Adrenal gland (tissue), 5 donors: Measurements from ENCODE around the gene PATJ.

ENCODE experiments used
- CTCF ChIP-seq, 6 experiments: fragments of 450-650 bp in 4 of 6; fragments of 200-600 bp in 2 of 6; sonication (generic) in 1 of 6; IDR thresholded peaks; 1 replicate in 5 of 6; 2 replicates in 1 of 6; pipeline versions ENCODE4 v1.5.1 to v1.8.0; 2016 to 2021; ENCODE audit warnings: antibody characterized with exemption in 6 of 6, mild to moderate bottlenecking in 2 of 6, moderate library complexity in 1 of 6
- POLR2A ChIP-seq, 2 donors: fragments of 450-650 bp; IDR thresholded peaks; one replicate each; pipeline ENCODE4 v1.6.1; 2017; ENCODE audit warnings: antibody characterized with exemption in 2 of 2, mild to moderate bottlenecking in 2 of 2, moderate library complexity in 1 of 2
- donor health status: DM: no; HTN: no; CAD: no.

GRCh38 chr1:61851849-61852669 lies 109.8 kb downstream of the PATJ start:
- TF ChIP-seq CTCF (IDR thresholded peaks at IDR 0.05) (peak; percentile 39 to 76 (median 72)), POLR2A (IDR thresholded peaks at IDR 0.05) (no peak)
